Lower lobe of right lung (tissue), 2 donors: ENCODE results near the gene TCHH. TPM values are rescaled to one million over a fixed set of nuclear protein-coding genes. Genes with fewer than 3 reads are reported as not detected.
A peak's percentile ranks its signal among the peaks of the same experiment; 100 is the strongest.

Experiments
- ATAC-seq, 2 donors: fragments of 200-7000 bp; cut with Tn5 transposase; one replicate each; pipeline ENCODE4 v1.9.1; 2020 to 2022; ENCODE audit warnings: mild to moderate bottlenecking in 2 of 2, moderate library complexity in 2 of 2
- DNase-seq: peaks from one replicate; pipeline ENCODE4 v3.0.0-alpha.2; 2020
- H3K27ac ChIP-seq: fragments of 200-600 bp; one replicate; pipeline ENCODE4 v1.8.0; 2022
- H3K27me3 ChIP-seq: fragments of 200-600 bp; one replicate; pipeline ENCODE4 v1.8.0; 2022; ENCODE audit warnings: low read depth
- H3K36me3 ChIP-seq: fragments of 200-600 bp; one replicate; pipeline ENCODE4 v1.8.0; 2022; ENCODE audit warnings: mild to moderate bottlenecking
- H3K4me1 ChIP-seq: fragments of 200-600 bp; one replicate; pipeline ENCODE4 v1.8.0; 2022
- H3K4me3 ChIP-seq: fragments of 200-600 bp; one replicate; pipeline ENCODE4 v1.8.0; 2022; ENCODE audit warnings: mild to moderate bottlenecking
- H3K9me3 ChIP-seq: fragments of 200-600 bp; one replicate; pipeline ENCODE4 v1.8.0; 2022
- CTCF ChIP-seq: fragments of 200-600 bp; IDR thresholded peaks from one replicate; pipeline ENCODE4 v1.8.0; 2022; ENCODE audit warnings: antibody characterized with exemption, mild to moderate bottlenecking
- intact Hi-C: fragments of 100-400 bp; cut with DNase I; formaldehyde crosslinking; loops from one replicate; pipeline ENCODE4 v1.11.0; 2022
- total RNA-seq: library from RNA; stranded (reverse); fragmentation: NEBNext Ultra II Directional; extraction: Animal tissue kit (Norgen Biotek cat#: 25700); gene quantifications from one replicate; pipeline ENCODE4 v1.2.1, GENCODE V29; 2021
- donor health status: DM: no; HTN: yes; CAD: no; lungs with severe emphysema.

Gene TCHH
- total RNA-seq, 1 donor from 2014 or later, result 0.15 TPM

- no peaks in the 10 kb centered on the region for H3K4me1 ChIP-seq
- intact Hi-C loops, result no loop called here
- no peak for TF ChIP-seq CTCF
- H3K4me3 ChIP-seq, result no peak overlapping the region
- ATAC-seq (no peak), DNase-seq (no peak)
- H3K27ac ChIP-seq, result no peak overlapping the region
- no peaks in the 10 kb centered on the region for H3K36me3 ChIP-seq
- no peaks in the 10 kb centered on the region for H3K9me3 ChIP-seq
- peaks cover 25% of the 10 kb centered on the region for H3K27me3 ChIP-seq
Measured at GRCh38 chr1:152125834-152126443, 10.7 kb upstream of the TCHH start.

DNA sequence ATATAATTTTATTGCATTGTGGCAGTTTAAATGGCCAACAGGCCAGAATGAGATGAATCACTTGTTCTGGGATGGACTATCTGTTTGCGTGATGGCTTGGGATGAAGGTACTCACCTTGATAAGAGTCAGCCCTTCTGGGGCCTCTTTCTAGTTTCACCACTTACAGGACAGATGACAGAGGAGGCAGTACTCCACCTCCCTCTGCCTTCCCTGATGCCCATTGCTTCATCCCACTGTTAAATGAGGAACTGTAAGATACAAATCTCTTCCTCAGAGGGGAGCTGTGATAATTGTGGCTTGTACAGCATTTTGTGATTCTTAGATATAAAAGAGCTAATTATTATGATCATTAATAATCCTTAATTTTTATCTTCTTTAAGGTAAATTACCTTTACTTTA lies 3.7 kb upstream of the TCHH start:
- Histone ChIP-seq H3K4me3 (no peak overlapping the region), H3K27me3 (peaks cover 48% of the 10 kb centered on the region), H3K9me3 (no peaks in the 10 kb centered on the region), H3K27ac (no peak overlapping the region), H3K4me1 (no peaks in the 10 kb centered on the region), H3K36me3 (no peaks in the 10 kb centered on the region)
- DNase-seq (no peak), ATAC-seq (no peak)
- TF ChIP-seq CTCF, result no peak
- intact Hi-C loops, result no loop called here

GRCh38 chr1:152112885-152113432 lies 2.3 kb downstream of the TCHH start:
- intact Hi-C loops, result no loop called here
- Histone ChIP-seq H3K4me3 (no peak overlapping the region), H3K36me3 (no peaks in the 10 kb centered on the region), H3K27me3 (peaks cover 96% of the 10 kb centered on the region), H3K9me3 (peaks cover 7% of the 10 kb centered on the region), H3K27ac (no peak overlapping the region), H3K4me1 (peaks cover 50% of the 10 kb centered on the region)
- no peak for DNase-seq
- no peak for ATAC-seq
- TF ChIP-seq CTCF, result no peak

DNA sequence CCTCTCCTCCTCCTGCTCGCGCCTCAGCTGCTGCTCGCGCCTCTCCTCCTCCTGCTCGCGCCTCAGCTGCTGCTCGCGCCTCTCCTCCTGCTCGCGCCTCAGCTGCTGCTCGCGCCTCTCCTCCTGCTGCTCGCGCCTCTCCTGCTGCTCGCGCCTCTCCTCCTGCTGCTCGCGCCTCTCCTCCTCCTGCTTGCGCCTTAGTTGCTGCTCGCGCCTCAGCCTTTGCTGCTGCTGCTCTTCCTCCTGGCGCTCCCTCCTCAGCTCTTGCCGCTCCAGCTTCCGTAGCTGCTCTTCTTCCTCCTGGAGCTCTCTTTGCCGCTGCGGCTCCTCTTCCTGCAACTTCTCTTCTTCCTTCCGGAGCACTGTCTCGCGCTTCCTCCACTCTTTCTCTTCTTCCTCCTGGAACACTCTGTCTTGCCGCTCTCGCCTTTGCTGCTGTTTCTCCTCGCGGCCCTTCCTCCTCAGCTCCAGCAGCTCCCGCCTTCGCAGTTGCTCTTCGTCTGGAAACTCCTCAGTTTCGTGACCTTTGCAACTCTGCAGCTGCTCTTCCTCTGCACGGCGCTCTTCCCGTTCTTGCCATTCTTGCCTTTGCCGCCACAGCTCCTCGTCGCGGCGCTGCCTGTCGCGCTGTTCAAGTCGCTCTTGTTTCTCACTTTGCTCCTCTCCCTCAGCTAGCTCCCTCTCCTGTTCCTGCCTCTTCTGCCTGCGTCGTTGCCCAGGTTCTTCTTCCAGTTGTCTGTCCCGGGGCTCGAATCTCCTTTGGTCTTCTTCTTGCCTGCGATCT lies 3.0 kb downstream of the TCHH start:
- Histone ChIP-seq H3K27ac (no peak overlapping the region), H3K4me3 (peak overlapping the region; percentile 61), H3K27me3 (peaks cover 96% of the 10 kb centered on the region), H3K4me1 (peaks cover 50% of the 10 kb centered on the region), H3K36me3 (no peaks in the 10 kb centered on the region), H3K9me3 (peaks cover 7% of the 10 kb centered on the region)
- TF ChIP-seq CTCF, result no peak
- no peak for DNase-seq
- intact Hi-C loops, result no loop called here
- ATAC-seq, result no peak

DNA sequence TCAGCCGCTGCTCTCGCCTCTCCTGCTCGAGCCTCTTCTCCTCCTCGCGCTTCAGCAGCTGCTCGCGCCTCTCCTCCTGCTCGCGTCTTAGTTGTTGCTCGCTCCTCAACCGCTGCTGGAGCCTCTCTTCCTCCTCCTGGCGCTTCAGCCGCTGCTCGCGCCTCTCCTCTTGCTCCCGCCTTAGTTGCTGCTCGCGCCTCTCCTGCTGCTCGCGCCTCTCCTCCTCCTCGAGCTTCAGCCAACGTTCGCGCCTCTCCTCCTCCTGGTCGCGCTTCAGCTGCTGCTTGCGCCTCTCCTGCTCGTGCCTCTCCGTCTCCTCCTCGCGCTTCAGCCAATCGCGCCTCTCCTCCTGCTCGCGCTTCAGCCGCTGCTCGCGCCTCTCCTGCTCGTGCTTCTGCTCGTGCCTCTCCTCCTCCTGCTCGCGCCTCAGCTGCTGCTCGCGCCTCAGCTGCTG lies 3.7 kb downstream of the TCHH start:
- Histone ChIP-seq H3K4me3 (peak overlapping the region; percentile 61), H3K27me3 (peaks cover 96% of the 10 kb centered on the region), H3K9me3 (peaks cover 7% of the 10 kb centered on the region), H3K27ac (no peak overlapping the region), H3K4me1 (peaks cover 50% of the 10 kb centered on the region), H3K36me3 (no peaks in the 10 kb centered on the region)
- intact Hi-C loops, result no loop called here
- ATAC-seq (peak in 1 of 2 donors; percentile 11), DNase-seq (no peak)
- no peak for TF ChIP-seq CTCF
